NCI-H1105 treated with DMSO at 0.1 percent for 48 hours (cell line): Measurements from ENCODE around the gene ITSN1.

Experiments
- DNase-seq: peaks from one replicate; lab custom pipeline; 2025; lab: John Stamatoyannopoulos, UW

Gene ITSN1

GRCh38 chr21:33931799-33932390 lies 289.6 kb downstream of the ITSN1 start:
- DNase-seq = no peak

GRCh38 chr21:33932731-33933130 lies 290.4 kb downstream of the ITSN1 start:
- DNase-seq = no peak

- DNase-seq = no peak
Measured at GRCh38 chr21:33936301-33937038, 294.2 kb downstream of the ITSN1 start.

GRCh38 chr21:33937146-33937545 lies 294.8 kb downstream of the ITSN1 start:
- DNase-seq = no peak

GRCh38 chr21:33937931-33938339 lies 295.6 kb downstream of the ITSN1 start:
- DNase-seq = no peak

GRCh38 chr21:33938381-33938780 lies 296.1 kb downstream of the ITSN1 start:
- no peak for DNase-seq

GRCh38 chr21:33939226-33939625 lies 296.9 kb downstream of the ITSN1 start:
- no peak for DNase-seq

GRCh38 chr21:33940164-33940880 lies 298.0 kb downstream of the ITSN1 start:
- DNase-seq = no peak

- DNase-seq = no peak
Measured at GRCh38 chr21:33940881-33941245, 298.6 kb downstream of the ITSN1 start.

- no peak for DNase-seq
Measured at GRCh38 chr21:33942426-33942825, 300.1 kb downstream of the ITSN1 start.

- DNase-seq = peak; percentile 83
Measured at GRCh38 chr21:33943293-33943692, 301.0 kb downstream of the ITSN1 start.

GRCh38 chr21:33944185-33944763 lies 302.0 kb downstream of the ITSN1 start:
- DNase-seq = no peak

- DNase-seq = peak; percentile 40
Measured at GRCh38 chr21:33945652-33946270, 303.5 kb downstream of the ITSN1 start.

GRCh38 chr21:33947451-33948095 lies 305.3 kb downstream of the ITSN1 start:
- peak; percentile 71 for DNase-seq

- DNase-seq = peak; percentile 93
Measured at GRCh38 chr21:33948096-33948950, 306.0 kb downstream of the ITSN1 start.

GRCh38 chr21:33948951-33949444 lies 306.7 kb downstream of the ITSN1 start:
- no peak for DNase-seq
